ENCODE data around the gene C1QA. TPM values are rescaled to one million over a fixed set of nuclear protein-coding genes. Genes with fewer than 3 reads are reported as not detected.

C1QA gene
- total RNA-seq, 1 donor from 2014 or later = 935 TPM

DNA sequence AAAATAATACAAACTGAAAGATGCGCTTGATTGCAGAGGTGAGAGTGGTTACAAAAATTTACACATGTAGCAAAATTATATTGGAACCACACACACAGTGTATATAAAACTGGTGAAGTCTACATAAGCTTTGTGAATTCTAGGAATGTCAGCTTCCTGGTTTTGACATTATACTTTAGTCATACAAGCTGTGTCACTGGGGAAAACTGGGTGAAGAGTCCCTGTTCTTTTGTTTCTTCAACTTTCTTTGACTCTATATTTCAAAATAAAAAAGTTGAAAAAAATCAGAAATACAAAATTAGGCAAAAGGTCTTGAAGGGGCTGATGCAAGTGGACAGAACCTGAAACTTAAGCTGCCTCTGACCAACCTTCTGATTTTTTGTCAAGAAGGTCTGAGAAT lies 10.0 kb downstream of the C1QA start:
- H3K27ac ChIP-seq = peak overlapping the region; percentile 25
- ATAC-seq (no peak), DNase-seq (no peak)
- TF ChIP-seq, protein P1, sequence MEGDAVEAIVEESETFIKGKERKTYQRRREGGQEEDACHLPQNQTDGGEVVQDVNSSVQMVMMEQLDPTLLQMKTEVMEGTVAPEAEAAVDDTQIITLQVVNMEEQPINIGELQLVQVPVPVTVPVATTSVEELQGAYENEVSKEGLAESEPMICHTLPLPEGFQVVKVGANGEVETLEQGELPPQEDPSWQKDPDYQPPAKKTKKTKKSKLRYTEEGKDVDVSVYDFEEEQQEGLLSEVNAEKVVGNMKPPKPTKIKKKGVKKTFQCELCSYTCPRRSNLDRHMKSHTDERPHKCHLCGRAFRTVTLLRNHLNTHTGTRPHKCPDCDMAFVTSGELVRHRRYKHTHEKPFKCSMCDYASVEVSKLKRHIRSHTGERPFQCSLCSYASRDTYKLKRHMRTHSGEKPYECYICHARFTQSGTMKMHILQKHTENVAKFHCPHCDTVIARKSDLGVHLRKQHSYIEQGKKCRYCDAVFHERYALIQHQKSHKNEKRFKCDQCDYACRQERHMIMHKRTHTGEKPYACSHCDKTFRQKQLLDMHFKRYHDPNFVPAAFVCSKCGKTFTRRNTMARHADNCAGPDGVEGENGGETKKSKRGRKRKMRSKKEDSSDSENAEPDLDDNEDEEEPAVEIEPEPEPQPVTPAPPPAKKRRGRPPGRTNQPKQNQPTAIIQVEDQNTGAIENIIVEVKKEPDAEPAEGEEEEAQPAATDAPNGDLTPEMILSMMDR (IDR thresholded peaks at IDR 0.05) = no peak
- H3K27me3 ChIP-seq (ENCODE audit: low read depth) = peaks cover 10% of the 10 kb centered on the region
- H3K4me1 ChIP-seq = peaks cover 4% of the 10 kb centered on the region
- H3K4me3 ChIP-seq = peak overlapping the region; percentile 49
- intact Hi-C loops (cut with DNase I) = loop anchor here (10.0 kb wide), 1 partner anchor 222 kb away; no protein-coding TSS in a partner anchor
- no peaks in the 10 kb centered on the region for H3K9me3 ChIP-seq
- no peaks in the 10 kb centered on the region for H3K36me3 ChIP-seq

GRCh38 chr1:22650089-22650693 lies 13.8 kb downstream of the C1QA start:
- Histone ChIP-seq H3K27ac (no peak overlapping the region), H3K9me3 (no peaks in the 10 kb centered on the region), H3K27me3 (ENCODE audit: low read depth) (no peaks in the 10 kb centered on the region), H3K4me3 (no peak overlapping the region), H3K36me3 (no peaks in the 10 kb centered on the region), H3K4me1 (no peaks in the 10 kb centered on the region)
- ATAC-seq = no peak
- intact Hi-C loops (cut with DNase I) = no loop called here
- DNase-seq = no peak
- TF ChIP-seq, protein P1 (IDR thresholded peaks at IDR 0.05) = no peak

DNA sequence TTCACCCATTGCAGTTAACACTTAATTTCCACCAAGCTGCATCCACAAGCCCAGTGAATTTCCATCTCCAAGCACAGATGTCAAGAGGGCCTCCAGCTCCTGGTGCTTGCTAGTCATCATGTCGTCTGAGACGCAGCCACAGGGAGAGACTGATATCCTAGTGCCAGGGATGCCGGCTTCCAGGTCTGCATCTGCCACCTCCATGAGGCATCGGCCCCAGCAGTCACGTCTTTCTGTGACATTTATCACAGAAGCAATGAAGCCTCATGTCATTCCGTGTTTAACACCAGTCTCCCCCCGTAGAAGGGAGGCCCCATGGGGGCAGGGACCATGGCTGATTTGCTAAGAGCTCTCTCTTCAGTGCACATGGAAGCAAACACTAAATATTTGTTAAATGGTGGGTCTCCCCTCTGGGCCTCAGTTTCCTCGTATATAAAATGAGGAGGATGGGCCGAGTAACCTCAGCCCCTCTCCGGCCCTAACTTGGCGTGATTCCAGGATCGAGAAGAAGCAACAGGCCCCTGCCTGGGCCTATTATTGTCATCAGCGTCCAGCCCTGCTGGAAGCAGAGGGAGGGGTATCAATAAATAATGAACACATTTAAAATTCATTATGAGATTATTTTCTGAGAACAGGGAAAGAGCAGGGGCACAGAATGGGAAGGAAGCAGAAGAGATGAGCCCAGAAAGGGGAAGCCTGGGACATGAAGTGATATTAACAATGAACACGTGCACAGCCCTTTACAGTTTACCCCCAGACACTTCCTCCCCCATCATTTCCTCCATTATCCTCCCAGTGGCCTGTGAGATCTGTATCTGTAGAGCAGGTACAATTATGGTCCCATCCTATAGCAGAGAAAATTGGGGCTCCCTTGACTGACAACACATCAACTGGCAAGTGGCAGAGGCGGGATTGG lies 15.8 kb downstream of the C1QA start:
- TF ChIP-seq, protein P1 (IDR thresholded peaks at IDR 0.05) = no peak
- Histone ChIP-seq H3K9me3 (no peaks in the 10 kb centered on the region), H3K4me1 (no peaks in the 10 kb centered on the region), H3K4me3 (no peak overlapping the region), H3K36me3 (no peaks in the 10 kb centered on the region), H3K27ac (peak overlapping the region; percentile 38), H3K27me3 (ENCODE audit: low read depth) (peaks cover 5% of the 10 kb centered on the region)
- intact Hi-C loops (cut with DNase I) = no loop called here
- DNase-seq = no peak
- peak; percentile 56 to 73 for ATAC-seq

DNA sequence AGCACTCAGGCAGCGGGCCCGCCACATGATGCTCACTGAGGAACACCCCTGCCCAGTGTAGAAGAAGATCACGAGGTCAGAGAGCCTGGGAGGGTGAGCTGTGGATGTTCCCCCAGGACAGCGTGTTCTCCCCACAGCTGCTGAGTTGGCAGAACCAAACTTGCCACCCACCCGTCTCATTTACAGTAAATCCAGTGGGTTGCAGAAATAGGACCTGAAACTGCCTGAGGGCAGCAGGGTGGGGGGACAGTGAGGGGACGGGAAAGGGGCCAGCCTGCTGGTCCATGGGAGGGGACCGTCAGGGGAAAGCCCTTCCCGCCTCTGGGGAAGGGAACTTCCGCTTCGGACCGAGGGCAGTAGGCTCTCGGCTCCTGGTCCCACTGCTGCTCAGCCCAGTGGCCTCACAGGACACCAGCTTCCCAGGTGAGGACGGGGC lies 16.5 kb downstream of the C1QA start, which contains the start of gene C1QB:
TSS of gene C1QB (plus strand) at position 356 of the 436 bp plus-strand sequence. CDS start 6,227 bp downstream, outside the sequence.
- H3K4me1 ChIP-seq = no peaks in the 10 kb centered on the region
- intact Hi-C loops (cut with DNase I) = no loop called here
- DNase-seq (peak; percentile 83), ATAC-seq (peak; percentile 74 to 89)
- TF ChIP-seq, protein P1 (IDR thresholded peaks at IDR 0.05) = no peak
- peaks cover 8% of the 10 kb centered on the region for H3K27me3 ChIP-seq (ENCODE audit: low read depth)
- peak within 1 kb of the TSS; percentile 51 for H3K4me3 ChIP-seq
- H3K9me3 ChIP-seq = no peaks in the 10 kb centered on the region
- no peaks in the 10 kb centered on the region for H3K36me3 ChIP-seq
- H3K27ac ChIP-seq = peak within 1 kb of the TSS; percentile 58

DNA sequence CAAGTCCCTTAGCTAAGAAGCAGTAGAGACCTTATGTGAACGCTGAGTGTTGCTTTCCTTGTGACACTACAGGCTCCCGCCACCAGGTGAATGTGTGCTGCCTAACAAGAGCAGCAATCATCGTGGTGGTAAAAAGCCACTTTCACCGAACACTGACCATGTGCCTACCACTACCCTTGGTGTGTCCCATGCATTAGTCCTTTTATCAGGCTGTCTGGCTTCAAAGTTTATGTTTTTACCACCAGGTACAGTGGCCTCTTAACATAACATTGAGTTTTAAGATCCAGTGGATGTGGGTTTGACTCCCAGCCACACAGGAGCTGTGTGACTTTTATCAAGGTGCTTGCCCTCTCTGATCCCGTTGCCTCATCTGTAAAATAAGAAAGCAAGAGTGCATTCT lies 18.3 kb downstream of the C1QA start:
- intact Hi-C loops (cut with DNase I) = no loop called here
- no peaks in the 10 kb centered on the region for H3K36me3 ChIP-seq
- peak overlapping the region; percentile 51 for H3K4me3 ChIP-seq

More for the DNA sequence above, 18.3 kb downstream of the C1QA start:
- TF ChIP-seq, protein P1 (IDR thresholded peaks at IDR 0.05) = no peak
- DNase-seq (no peak), ATAC-seq (peak in 1 of 2 donors; percentile 5)
- Histone ChIP-seq H3K4me1 (no peaks in the 10 kb centered on the region), H3K27ac (no peak overlapping the region), H3K9me3 (no peaks in the 10 kb centered on the region), H3K27me3 (ENCODE audit: low read depth) (peaks cover 8% of the 10 kb centered on the region)
